ENCODE measurements around the gene SMARCA4.
"Not testable (repeated sequence)": the region's sequence is repeated elsewhere in the genome, so short reads cannot be mapped to it uniquely, and the experiment has no call there.

SMARCA4 gene

GRCh38 chr19:10923260-10924112, 37.3 kb upstream of the SMARCA4 start:
- H3K4me1 Mint-ChIP-seq (ENCODE audit: low read depth), result peaks cover 7% of the 10 kb centered on the region
- no peaks in the 10 kb centered on the region for H3K9me3 Mint-ChIP-seq (ENCODE audit: low read depth)
- peaks cover 2% of the 10 kb centered on the region for H3K36me3 Mint-ChIP-seq
- no peak overlapping the region for H3K4me3 Mint-ChIP-seq
- H3K27ac Mint-ChIP-seq, result no peak overlapping the region
- no peaks in the 10 kb centered on the region for H3K27me3 Mint-ChIP-seq

- no peaks in the 10 kb centered on the region for H3K27me3 Mint-ChIP-seq
- H3K27ac Mint-ChIP-seq, result no peak overlapping the region
- peaks cover 2% of the 10 kb centered on the region for H3K36me3 Mint-ChIP-seq
Observed at GRCh38 chr19:10924597-10924996, 36.2 kb upstream of the SMARCA4 start.

GRCh38 chr19:10927730-10928562, 32.9 kb upstream of the SMARCA4 start:
- H3K4me3 Mint-ChIP-seq, result peak overlapping the region; percentile 91
- H3K9me3 Mint-ChIP-seq (ENCODE audit: low read depth), result no peaks in the 10 kb centered on the region
- H3K27ac Mint-ChIP-seq, result peak overlapping the region; percentile 41
- peaks cover 20% of the 10 kb centered on the region for H3K4me1 Mint-ChIP-seq (ENCODE audit: low read depth)
- H3K36me3 Mint-ChIP-seq, result peaks cover 2% of the 10 kb centered on the region
- H3K27me3 Mint-ChIP-seq, result no peaks in the 10 kb centered on the region

More at GRCh38 chr19:10924597-10924996, 36.2 kb upstream of the SMARCA4 start:
- Mint-ChIP-seq H3K4me1 (ENCODE audit: low read depth) (peaks cover 8% of the 10 kb centered on the region), H3K9me3 (ENCODE audit: low read depth) (no peaks in the 10 kb centered on the region), H3K4me3 (no peak overlapping the region)

- Mint-ChIP-seq H3K27me3 (no peaks in the 10 kb centered on the region), H3K9me3 (ENCODE audit: low read depth) (no peaks in the 10 kb centered on the region), H3K36me3 (peaks cover 2% of the 10 kb centered on the region), H3K4me3 (peak within 1 kb of the TSS; percentile 91), H3K27ac (peak within 1 kb of the TSS; percentile 86), H3K4me1 (ENCODE audit: low read depth) (peaks cover 20% of the 10 kb centered on the region)
Observed at GRCh38 chr19:10928563-10929401, 32.0 kb upstream of the SMARCA4 start, which contains the start of the genes TIMM29 and YIPF2. Gene TIMM29 (plus strand): TSS chr19:10928811. CDS start chr19:10928823, 12 bp downstream. Gene YIPF2 (minus strand): TSS chr19:10928639. CDS start chr19:10928410, 229 bp downstream.

GRCh38 chr19:10929402-10929794, 31.4 kb upstream of the SMARCA4 start:
- Mint-ChIP-seq H3K27ac (no peak overlapping the region), H3K4me1 (ENCODE audit: low read depth) (peaks cover 20% of the 10 kb centered on the region), H3K9me3 (ENCODE audit: low read depth) (no peaks in the 10 kb centered on the region), H3K4me3 (peak overlapping the region; percentile 81), H3K27me3 (no peaks in the 10 kb centered on the region), H3K36me3 (peaks cover 2% of the 10 kb centered on the region)

- Mint-ChIP-seq H3K4me1 (ENCODE audit: low read depth) (peaks cover 8% of the 10 kb centered on the region), H3K27me3 (no peaks in the 10 kb centered on the region), H3K36me3 (no peaks in the 10 kb centered on the region), H3K9me3 (ENCODE audit: low read depth) (no peaks in the 10 kb centered on the region), H3K4me3 (no peak overlapping the region), H3K27ac (no peak overlapping the region)
Observed at GRCh38 chr19:10935371-10936059, 25.3 kb upstream of the SMARCA4 start.

- H3K27ac Mint-ChIP-seq, result no peak overlapping the region
- H3K27me3 Mint-ChIP-seq, result no peaks in the 10 kb centered on the region
- no peaks in the 10 kb centered on the region for H3K36me3 Mint-ChIP-seq
- no peak overlapping the region for H3K4me3 Mint-ChIP-seq
- H3K9me3 Mint-ChIP-seq (ENCODE audit: low read depth), result no peaks in the 10 kb centered on the region
- peaks cover 5% of the 10 kb centered on the region for H3K4me1 Mint-ChIP-seq (ENCODE audit: low read depth)
Observed at GRCh38 chr19:10936661-10937084, 24.2 kb upstream of the SMARCA4 start.

GRCh38 chr19:10941649-10942048, 19.2 kb upstream of the SMARCA4 start:
- H3K4me3 Mint-ChIP-seq; H3K27me3 Mint-ChIP-seq; H3K27ac Mint-ChIP-seq; H3K9me3 Mint-ChIP-seq (ENCODE audit: low read depth); H3K36me3 Mint-ChIP-seq; H3K4me1 Mint-ChIP-seq (ENCODE audit: low read depth): not testable (repeated sequence)

GRCh38 chr19:10943412-10943811, 17.4 kb upstream of the SMARCA4 start:
- H3K36me3 Mint-ChIP-seq; H3K4me3 Mint-ChIP-seq; H3K27me3 Mint-ChIP-seq; H3K9me3 Mint-ChIP-seq (ENCODE audit: low read depth); H3K27ac Mint-ChIP-seq; H3K4me1 Mint-ChIP-seq (ENCODE audit: low read depth): not testable (repeated sequence)

GRCh38 chr19:10945264-10945663, 15.6 kb upstream of the SMARCA4 start:
- no peaks in the 10 kb centered on the region for H3K27me3 Mint-ChIP-seq
- peaks cover 7% of the 10 kb centered on the region for H3K4me1 Mint-ChIP-seq (ENCODE audit: low read depth)
- no peak overlapping the region for H3K27ac Mint-ChIP-seq
- H3K36me3 Mint-ChIP-seq, result no peaks in the 10 kb centered on the region
- no peak overlapping the region for H3K4me3 Mint-ChIP-seq
- no peaks in the 10 kb centered on the region for H3K9me3 Mint-ChIP-seq (ENCODE audit: low read depth)

- H3K4me1 Mint-ChIP-seq (ENCODE audit: low read depth), result peaks cover 4% of the 10 kb centered on the region
- H3K27ac Mint-ChIP-seq, result no peak overlapping the region
- H3K27me3 Mint-ChIP-seq, result no peaks in the 10 kb centered on the region
- no peaks in the 10 kb centered on the region for H3K36me3 Mint-ChIP-seq
- H3K9me3 Mint-ChIP-seq (ENCODE audit: low read depth), result no peaks in the 10 kb centered on the region
- H3K4me3 Mint-ChIP-seq, result no peak overlapping the region
Observed at GRCh38 chr19:10946958-10947657, 13.7 kb upstream of the SMARCA4 start.

GRCh38 chr19:10952809-10953208, 8.0 kb upstream of the SMARCA4 start:
- H3K9me3 Mint-ChIP-seq (ENCODE audit: low read depth), result no peaks in the 10 kb centered on the region
- H3K36me3 Mint-ChIP-seq, result no peaks in the 10 kb centered on the region
- H3K4me1 Mint-ChIP-seq (ENCODE audit: low read depth), result no peaks in the 10 kb centered on the region
- H3K27me3 Mint-ChIP-seq, result no peaks in the 10 kb centered on the region
- H3K4me3 Mint-ChIP-seq, result no peak overlapping the region
- H3K27ac Mint-ChIP-seq, result no peak overlapping the region

- not testable (repeated sequence) for H3K27me3 Mint-ChIP-seq; H3K36me3 Mint-ChIP-seq; H3K27ac Mint-ChIP-seq; H3K9me3 Mint-ChIP-seq (ENCODE audit: low read depth)
- Mint-ChIP-seq H3K4me1 (ENCODE audit: low read depth) (peaks cover 29% of the 10 kb centered on the region), H3K4me3 (peak overlapping the region; percentile 89)
Observed at GRCh38 chr19:10959277-10959968, 1.4 kb upstream of the SMARCA4 start.

Data from activated naive CD8-positive, alpha-beta T cell (primary cell).